Upper lobe of right lung (tissue), 1 donor: ENCODE results near the gene HYAL3. TPM values are rescaled to one million over a fixed set of nuclear protein-coding genes. Genes with fewer than 3 reads are reported as not detected.
A peak's percentile ranks its signal among the peaks of the same experiment; 100 is the strongest.

Experiments
- ATAC-seq: fragments of 200-7000 bp; cut with Tn5 transposase; one replicate; pipeline ENCODE4 v1.9.1; 2020; ENCODE audit warnings: mild to moderate bottlenecking, moderate library complexity
- DNase-seq: peaks from one replicate; pipeline ENCODE4 v3.0.0-alpha.2; 2020
- H3K27ac ChIP-seq: fragments of 200-600 bp; one replicate; pipeline ENCODE4 v1.8.0; 2022
- H3K27me3 ChIP-seq: fragments of 200-600 bp; one replicate; pipeline ENCODE4 v1.8.0; 2022; ENCODE audit warnings: mild to moderate bottlenecking
- H3K36me3 ChIP-seq: fragments of 200-600 bp; one replicate; pipeline ENCODE4 v1.8.0; 2022
- H3K4me1 ChIP-seq: fragments of 200-600 bp; one replicate; pipeline ENCODE4 v1.8.0; 2022
- H3K4me3 ChIP-seq: fragments of 200-600 bp; one replicate; pipeline ENCODE4 v1.8.0; 2022; ENCODE audit warnings: mild to moderate bottlenecking
- H3K9me3 ChIP-seq: fragments of 200-600 bp; one replicate; pipeline ENCODE4 v1.8.0; 2022
- CTCF ChIP-seq: fragments of 200-600 bp; IDR thresholded peaks from one replicate; pipeline ENCODE4 v1.8.0; 2022; ENCODE audit warnings: antibody characterized with exemption
- intact Hi-C: fragments of 100-400 bp; cut with DNase I; formaldehyde crosslinking; loops from one replicate; pipeline ENCODE4 v1.11.0; 2022
- total RNA-seq: library from RNA; stranded (reverse); fragmentation: NEBNext Ultra II Directional; extraction: Animal tissue kit (Norgen Biotek cat#: 25700); gene quantifications from one replicate; pipeline ENCODE4 v1.2.1, GENCODE V29; 2021
- donor health status: DM: no; HTN: yes; CAD: no; lungs with severe emphysema.

Gene HYAL3
- total RNA-seq, 1 donor from 2014 or later, result 2.8 TPM

- H3K9me3 ChIP-seq, result no peaks in the 10 kb centered on the region
- H3K4me1 ChIP-seq, result peaks cover 43% of the 10 kb centered on the region
- H3K27me3 ChIP-seq, result no peaks in the 10 kb centered on the region
- H3K4me3 ChIP-seq, result no peak overlapping the region
- no peak for TF ChIP-seq CTCF
- peaks cover 35% of the 10 kb centered on the region for H3K36me3 ChIP-seq
- intact Hi-C loops, result no loop called here
- ATAC-seq, result no peak
- no peak for DNase-seq
- no peak overlapping the region for H3K27ac ChIP-seq
These were observed 27.0 kb upstream of the HYAL3 start for GRCh38 chr3:50326182-50326541.

GRCh38 chr3:50325497-50326181 lies 26.4 kb upstream of the HYAL3 start:
- Histone ChIP-seq H3K27me3 (no peaks in the 10 kb centered on the region), H3K36me3 (peaks cover 30% of the 10 kb centered on the region), H3K9me3 (no peaks in the 10 kb centered on the region), H3K4me3 (no peak overlapping the region), H3K27ac (no peak overlapping the region), H3K4me1 (peaks cover 43% of the 10 kb centered on the region)
- intact Hi-C loops, result no loop called here
- DNase-seq, result no peak
- no peak for ATAC-seq
- TF ChIP-seq CTCF, result no peak

GRCh38 chr3:50325113-50325480 lies 25.9 kb upstream of the HYAL3 start:
- no peak for ATAC-seq
- H3K9me3 ChIP-seq, result no peaks in the 10 kb centered on the region
- peak overlapping the region; percentile 98 for H3K27ac ChIP-seq

GRCh38 chr3:50324351-50325112 lies 25.3 kb upstream of the HYAL3 start:
- H3K27me3 ChIP-seq, result no peaks in the 10 kb centered on the region
- H3K4me1 ChIP-seq, result peaks cover 54% of the 10 kb centered on the region
- intact Hi-C loops, result no loop called here
- H3K9me3 ChIP-seq, result no peaks in the 10 kb centered on the region
- H3K27ac ChIP-seq, result peak overlapping the region; percentile 98
- peak; percentile 17 for ATAC-seq
- peaks cover 20% of the 10 kb centered on the region for H3K36me3 ChIP-seq
- H3K4me3 ChIP-seq, result peak overlapping the region; percentile 2
- DNase-seq, result peak; percentile 86
- TF ChIP-seq CTCF, result peak; percentile 90

More at GRCh38 chr3:50325113-50325480, 25.9 kb upstream of the HYAL3 start:
- peaks cover 24% of the 10 kb centered on the region for H3K36me3 ChIP-seq
- no peak overlapping the region for H3K4me3 ChIP-seq
- intact Hi-C loops, result no loop called here
- no peaks in the 10 kb centered on the region for H3K27me3 ChIP-seq
- DNase-seq, result no peak
- no peak for TF ChIP-seq CTCF
- H3K4me1 ChIP-seq, result peaks cover 48% of the 10 kb centered on the region

GRCh38 chr3:50323614-50324199 lies 24.5 kb upstream of the HYAL3 start:
- DNase-seq (peak; percentile 69), ATAC-seq (peak; percentile 1)
- intact Hi-C loops, result no loop called here
- no peaks in the 10 kb centered on the region for H3K9me3 ChIP-seq
- peaks cover 20% of the 10 kb centered on the region for H3K36me3 ChIP-seq
- no peak for TF ChIP-seq CTCF
- H3K4me1 ChIP-seq, result peaks cover 60% of the 10 kb centered on the region
- peak overlapping the region; percentile 11 for H3K4me3 ChIP-seq
- no peaks in the 10 kb centered on the region for H3K27me3 ChIP-seq
- peak overlapping the region; percentile 98 for H3K27ac ChIP-seq
